Measurements from ENCODE around the gene GLT6D1.

The GLT6D1 gene

GRCh38 chr9:135622415-135623020, 16.8 kb downstream of the GLT6D1 start:
- no peak for DNase-seq (ENCODE audit: low read depth in 2 of 2)

GRCh38 chr9:135620558-135620957, 18.8 kb downstream of the GLT6D1 start:
- DNase-seq (ENCODE audit: low read depth in 2 of 2): no peak

GRCh38 chr9:135619599-135619886, 19.8 kb downstream of the GLT6D1 start:
- no peak for DNase-seq (ENCODE audit: low read depth in 2 of 2)

- DNase-seq (ENCODE audit: low read depth in 2 of 2): no peak
Measured at GRCh38 chr9:135618866-135619598, 20.3 kb downstream of the GLT6D1 start.

GRCh38 chr9:135617991-135618411, 21.3 kb downstream of the GLT6D1 start:
- DNase-seq (ENCODE audit: low read depth in 2 of 2): no peak

GRCh38 chr9:135617538-135617900, 21.8 kb downstream of the GLT6D1 start:
- DNase-seq (ENCODE audit: low read depth in 2 of 2): no peak

GRCh38 chr9:135616619-135617537, 22.5 kb downstream of the GLT6D1 start:
- no peak for DNase-seq (ENCODE audit: low read depth in 2 of 2)

GRCh38 chr9:135615666-135616618, 23.4 kb downstream of the GLT6D1 start:
- no peak for DNase-seq (ENCODE audit: low read depth in 2 of 2)

GRCh38 chr9:135614821-135615665, 24.3 kb downstream of the GLT6D1 start:
- no peak for DNase-seq (ENCODE audit: low read depth in 2 of 2)

- DNase-seq (ENCODE audit: low read depth in 2 of 2): no peak
Measured at GRCh38 chr9:135613946-135614805, 25.2 kb downstream of the GLT6D1 start.

- no peak for DNase-seq (ENCODE audit: low read depth in 2 of 2)
Measured at GRCh38 chr9:135612981-135613910, 26.1 kb downstream of the GLT6D1 start.

- DNase-seq (ENCODE audit: low read depth in 2 of 2): no peak
Measured at GRCh38 chr9:135612437-135612836, 26.9 kb downstream of the GLT6D1 start.

- DNase-seq (ENCODE audit: low read depth in 2 of 2): no peak
Measured at GRCh38 chr9:135611875-135612209, 27.5 kb downstream of the GLT6D1 start.

- DNase-seq (ENCODE audit: low read depth in 2 of 2): no peak
Measured at GRCh38 chr9:135611142-135611874, 28.0 kb downstream of the GLT6D1 start.

GRCh38 chr9:135610290-135611141, 28.8 kb downstream of the GLT6D1 start:
- no peak for DNase-seq (ENCODE audit: low read depth in 2 of 2)

GRCh38 chr9:135609366-135609955, 29.9 kb downstream of the GLT6D1 start:
- no peak for DNase-seq (ENCODE audit: low read depth in 2 of 2)

- DNase-seq (ENCODE audit: low read depth in 2 of 2): no peak
Measured at GRCh38 chr9:135608999-135609317, 30.4 kb downstream of the GLT6D1 start.
